Body of pancreas (tissue), 4 donors: ENCODE measurements around the gene NOS3. TPM values are rescaled to one million over a fixed set of nuclear protein-coding genes. Genes with fewer than 3 reads are reported as not detected.
A peak's percentile ranks its signal among the peaks of the same experiment; 100 is the strongest.

ENCODE experiments used
- ATAC-seq: fragments of 150-250 bp; one replicate; pipeline ENCODE4 v1.9.1; 2016
- DNase-seq, 4 donors: peaks; one replicate each; pipeline ENCODE4 v3.0.0-alpha.2; 2019
- H3K27ac ChIP-seq, 4 donors: fragments of 200-600 bp; sonication (generic); 1 replicate in 3 of 4; 2 replicates in 1 of 4; pipeline versions ENCODE4 v1.5.1 to v1.6.1; 2016 to 2019; ENCODE audit warnings: mild to moderate bottlenecking in 1 of 4, mixed read lengths in 1 of 4, moderate library complexity in 1 of 4
- H3K27me3 ChIP-seq, 2 donors: fragments of 200-600 bp; sonication (generic); one replicate each; pipeline ENCODE4 v1.6.0; 2016; ENCODE audit warnings: mild to moderate bottlenecking in 1 of 2
- H3K36me3 ChIP-seq, 2 donors: fragments of 200-600 bp; sonication (generic); replicated peaks in 1 of 2; 2 replicates each; pipeline ENCODE4 v1.5.1; 2016; ENCODE audit warnings: low read depth in 2 of 2; ENCODE audit not compliant: insufficient read depth in 1 of 2
- H3K4me1 ChIP-seq: fragments of 200-600 bp; sonication (generic); one replicate; pipeline ENCODE4 v1.6.0; 2016
- H3K4me3 ChIP-seq, 2 donors: fragments of 200-600 bp; sonication (generic); 1 replicate in 1 of 2; 2 replicates in 1 of 2; pipeline ENCODE4 v1.5.1; 2016 to 2019
- H3K9me3 ChIP-seq, 3 donors: fragments of 200-600 bp; sonication (generic); 1 replicate in 2 of 3; 2 replicates in 1 of 3; pipeline ENCODE4 v1.5.1; 2016
- CTCF ChIP-seq, 7 experiments: fragments of 450-650 bp in 4 of 7; fragments of 200-600 bp in 3 of 7; sonication (generic) in 3 of 7; IDR thresholded peaks; one replicate each; pipeline ENCODE4 v1.5.1; 2016 to 2019; ENCODE audit warnings: antibody characterized with exemption in 7 of 7
- POLR2A ChIP-seq, 3 donors: fragments of 450-650 bp; IDR thresholded peaks; one replicate each; pipeline ENCODE4 v1.6.1; 2016; ENCODE audit warnings: antibody characterized with exemption in 3 of 3, mild to moderate bottlenecking in 2 of 3
- WGBS, 2 donors: methylation state at CpG; one replicate each; pipeline ENCODE4 v1.1.5; 2017; 5-methylcytosine and 5-hydroxymethylcytosine counted together
- intact Hi-C: fragments of 100-400 bp; cut with DNase I; formaldehyde crosslinking; loops from one replicate; pipeline ENCODE4 v1.15.1; 2023
- total RNA-seq, 2 donors: library from RNA; depleted of rRNA; stranded (reverse); fragments of >200 nt; gene quantifications; one replicate each; pipeline ENCODE4 v1.1.0, GENCODE V29; 2016

Gene NOS3
- total RNA-seq, 2 donors from 2014 or later = 4.9 to 7.6 TPM

GRCh38 chr7:150955519-150956394, 35.1 kb upstream of the NOS3 start:
- Histone ChIP-seq H3K4me3 (no peak overlapping the region), H3K9me3 (no peaks in the 10 kb centered on the region), H3K27ac (peak overlapping the region in 1 of 4 donors; percentile 30), H3K27me3 (no peaks in the 10 kb centered on the region), H3K4me1 (peaks cover 9% of the 10 kb centered on the region), H3K36me3 (no peaks in the 10 kb centered on the region)
- ATAC-seq = peak; percentile 65
- DNase-seq = peak; percentile 42 to 69 (median 63)
- WGBS, 2 donors = 18 to 20% methylated on average over 9 to 35 of the region's 38 CpGs
- no peak for TF ChIP-seq POLR2A (IDR thresholded peaks at IDR 0.05)
- TF ChIP-seq CTCF (IDR thresholded peaks at IDR 0.05) = no peak
- intact Hi-C loops = no loop called here

- no peaks in the 10 kb centered on the region for H3K9me3 ChIP-seq
- intact Hi-C loops = no loop called here
- H3K36me3 ChIP-seq = no peaks in the 10 kb centered on the region
- WGBS, 2 donors = 86 to 90% methylated on average over 9 of the region's 9 CpGs
- DNase-seq (no peak), ATAC-seq (no peak)
- no peak overlapping the region for H3K27ac ChIP-seq
- TF ChIP-seq POLR2A (IDR thresholded peaks at IDR 0.05) (no peak), CTCF (IDR thresholded peaks at IDR 0.05) (no peak)
- no peaks in the 10 kb centered on the region for H3K27me3 ChIP-seq
- H3K4me1 ChIP-seq = peaks cover 9% of the 10 kb centered on the region
- H3K4me3 ChIP-seq = no peak overlapping the region
These were observed 34.3 kb upstream of the NOS3 start for GRCh38 chr7:150956395-150957132.

- intact Hi-C loops = no loop called here
- no peak for TF ChIP-seq CTCF (IDR thresholded peaks at IDR 0.05)
- no peak for ATAC-seq
- no peak for DNase-seq
- Histone ChIP-seq H3K27me3 (no peaks in the 10 kb centered on the region), H3K9me3 (no peaks in the 10 kb centered on the region), H3K4me3 (no peak overlapping the region), H3K27ac (no peak overlapping the region), H3K4me1 (peaks cover 9% of the 10 kb centered on the region), H3K36me3 (no peaks in the 10 kb centered on the region)
- WGBS, 2 donors = 76 to 78% methylated on average over 26 of the region's 26 CpGs
These were observed 33.4 kb upstream of the NOS3 start for GRCh38 chr7:150957133-150958020.

GRCh38 chr7:150958062-150958552, 32.7 kb upstream of the NOS3 start:
- TF ChIP-seq POLR2A (IDR thresholded peaks at IDR 0.05) = no peak
- TF ChIP-seq CTCF (IDR thresholded peaks at IDR 0.05) = no peak
- H3K9me3 ChIP-seq = no peaks in the 10 kb centered on the region
- no peaks in the 10 kb centered on the region for H3K27me3 ChIP-seq
- no peaks in the 10 kb centered on the region for H3K36me3 ChIP-seq
- WGBS, 2 donors = 19% methylated on average over 72 of the region's 74 CpGs; no CpG with 5 or more reads in 1 of the 2 donors
- H3K4me3 ChIP-seq = no peak overlapping the region
- ATAC-seq (no peak), DNase-seq (no peak)
- H3K4me1 ChIP-seq = peaks cover 13% of the 10 kb centered on the region
- intact Hi-C loops = no loop called here
- H3K27ac ChIP-seq = no peak overlapping the region
